ENCODE data around the gene MN1. TPM values are rescaled to one million over a fixed set of nuclear protein-coding genes. Genes with fewer than 3 reads are reported as not detected.

MN1 gene
- 0.85 and 2.4 TPM in 2 replicates for total RNA-seq

DNA sequence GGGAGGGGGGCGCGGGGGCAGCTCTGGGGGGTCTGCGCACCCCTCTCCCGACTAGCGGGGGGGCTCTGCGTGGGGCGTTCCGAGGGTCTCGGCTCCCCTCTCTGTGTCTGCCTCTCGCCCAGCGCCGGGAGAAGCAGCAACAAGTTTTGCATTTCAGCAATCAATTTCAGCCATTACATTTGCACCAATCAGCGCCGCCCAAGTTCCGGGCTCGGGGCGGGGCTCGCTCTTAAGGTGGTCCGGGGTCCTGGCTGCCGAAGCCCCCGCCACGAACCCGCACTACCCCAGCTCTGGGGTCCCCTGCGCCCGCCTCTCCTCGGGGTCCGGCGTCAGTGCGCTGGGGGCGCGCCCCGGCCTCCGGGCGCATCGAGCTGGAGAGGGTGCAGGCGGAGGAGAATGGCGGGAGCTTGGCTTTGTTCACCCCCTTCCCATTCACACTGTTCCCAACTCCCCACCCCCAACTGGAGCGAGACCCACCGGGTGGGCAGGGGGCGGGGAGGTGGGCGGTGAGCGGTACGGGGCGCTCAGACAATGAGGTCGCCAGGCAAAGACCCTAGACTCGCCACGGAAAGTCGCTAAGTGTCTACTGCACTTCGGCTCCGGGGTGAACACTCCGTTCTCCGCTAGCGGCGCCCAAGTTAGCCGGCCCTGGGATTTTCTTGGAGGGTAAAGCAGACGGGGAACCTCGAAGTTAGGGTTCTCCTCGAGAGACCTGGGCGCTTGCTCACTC lies at the start of gene MN1:
MN1 (minus strand) TSS at position 141 of the 730 bp plus-strand sequence. CDS start 1,213 bp downstream, outside the sequence.

Other genes with a start within 250 kb of the MN1 start
- gene PITPNB, start 117.5 kb upstream of the MN1 start, total RNA-seq = 13.4 and 18.5 TPM in 2 replicates

Measured in smooth muscle cell of bladder (primary cell).